OCI-LY1 (cell line): ENCODE measurements around the gene TMEM187.

ENCODE experiments used
- H2AFZ ChIP-seq: fragments of 200-600 bp; sonication (generic), shearing (Covaris generic); 2 replicates; pipeline ENCODE4 v1.6.0; 2014; ENCODE audit warnings: antibody characterized with exemption, mild to moderate bottlenecking, low read length
- H3F3A ChIP-seq: fragments of 200-600 bp; sonication (generic), shearing (Covaris generic); 2 replicates; pipeline ENCODE4 v1.6.0; 2014; ENCODE audit warnings: mild to moderate bottlenecking, antibody characterized with exemption, low read length, moderate library complexity; ENCODE audit not compliant: insufficient read depth
- H3K27ac ChIP-seq: fragments of 200-600 bp; sonication (generic); 2 replicates; pipeline ENCODE4 v1.5.1; 2014; ENCODE audit warnings: low read length, mixed run types, mild to moderate bottlenecking, low read depth; ENCODE audit not compliant: poor library complexity, severe bottlenecking
- H3K27me3 ChIP-seq: fragments of 200-600 bp; sonication (generic); 2 replicates; pipeline ENCODE4 v1.6.0; 2014; ENCODE audit warnings: antibody characterized with exemption, mild to moderate bottlenecking, low read length, moderate library complexity; ENCODE audit not compliant: insufficient read depth
- H3K36me3 ChIP-seq: fragments of 200-600 bp; sonication (generic); 2 replicates; pipeline ENCODE4 v1.6.1; 2014; ENCODE audit warnings: mild to moderate bottlenecking, antibody characterized with exemption, low read length, moderate library complexity, mixed read lengths; ENCODE audit not compliant: insufficient read depth
- H3K4me1 ChIP-seq: fragments of 200-600 bp; sonication (generic); 2 replicates; pipeline ENCODE4 v1.5.1; 2014; ENCODE audit warnings: mild to moderate bottlenecking, low read length, moderate library complexity; ENCODE audit not compliant: insufficient read depth, severe bottlenecking
- H3K4me2 ChIP-seq: fragments of 200-600 bp; sonication (generic), shearing (Covaris generic); 2 replicates; pipeline ENCODE4 v1.6.1; 2014; ENCODE audit warnings: low read length
- H3K4me3 ChIP-seq: fragments of 200-600 bp; sonication (generic); 2 replicates; pipeline ENCODE4 v1.5.1; 2014; ENCODE audit warnings: low read length, low read depth, mild to moderate bottlenecking, mixed read lengths; ENCODE audit not compliant: poor library complexity, severe bottlenecking
- H3K79me2 ChIP-seq: fragments of 200-600 bp; shearing (Covaris generic); 2 replicates; pipeline ENCODE4 v1.6.1; 2016; ENCODE audit warnings: mixed run types, low read length, mixed read lengths; ENCODE audit not compliant: insufficient read depth
- H3K9ac ChIP-seq: fragments of 200-600 bp; sonication (generic), shearing (Covaris generic); 2 replicates; pipeline ENCODE4 v1.6.1; 2014; ENCODE audit warnings: mild to moderate bottlenecking, low read length, mixed read lengths
- H3K9me2 ChIP-seq: fragments of 200-600 bp; sonication (generic), shearing (Covaris generic); 2 replicates; pipeline ENCODE4 v1.6.1; 2014; ENCODE audit warnings: low read depth, mild to moderate bottlenecking, low read length, mixed read lengths
- H3K9me3 ChIP-seq: fragments of 200-600 bp; shearing (Covaris generic); 2 replicates; pipeline ENCODE4 v1.6.1; 2014; ENCODE audit warnings: low read length, mixed read lengths
- H4K20me1 ChIP-seq: fragments of 200-600 bp; sonication (generic), shearing (Covaris generic); 2 replicates; pipeline ENCODE4 v1.6.0; 2016; ENCODE audit warnings: mild to moderate bottlenecking, low read length; ENCODE audit not compliant: insufficient read depth
- EZH2 ChIP-seq: fragments of 200-600 bp; sonication (generic), shearing (Covaris generic); IDR thresholded peaks from 2 replicates; pipeline ENCODE4 v1.8.0; 2017; ENCODE audit warnings: borderline replicate concordance, mixed run types, mild to moderate bottlenecking, antibody characterized with exemption, low read length, moderate library complexity, mixed read lengths
- TF ChIP-seq, protein P1 (sequence below): fragments of 200-600 bp; sonication (generic), shearing (Covaris generic); IDR thresholded peaks from 2 replicates; pipeline ENCODE4 v1.5.1; 2017; ENCODE audit warnings: mild to moderate bottlenecking, antibody characterized with exemption, low read length, moderate library complexity, mixed read lengths

The TMEM187 gene

DNA sequence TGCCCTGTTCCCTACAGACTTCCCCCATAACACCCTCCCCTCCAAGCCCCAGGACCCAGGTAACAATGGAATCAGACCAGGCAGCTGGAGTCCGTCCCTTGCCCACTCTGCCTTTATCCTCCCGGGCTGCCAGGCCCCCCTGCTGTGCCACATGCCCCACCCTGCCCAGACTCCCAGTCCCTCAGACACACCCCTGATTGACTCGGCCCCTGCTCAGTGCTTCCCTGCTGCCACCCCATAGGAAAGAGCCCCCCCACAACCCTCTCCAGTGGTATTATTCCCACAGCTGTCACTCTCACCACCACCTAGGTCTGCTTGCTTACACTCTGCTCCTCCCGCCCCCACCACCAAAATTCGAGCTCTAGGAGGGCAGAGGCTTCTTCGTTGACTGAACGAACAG is 33.0 kb upstream of the TMEM187 start:
- Histone ChIP-seq H3K27me3 (no peaks in the 10 kb centered on the region), H2AFZ (no peak overlapping the region)
- TF ChIP-seq, protein P1, sequence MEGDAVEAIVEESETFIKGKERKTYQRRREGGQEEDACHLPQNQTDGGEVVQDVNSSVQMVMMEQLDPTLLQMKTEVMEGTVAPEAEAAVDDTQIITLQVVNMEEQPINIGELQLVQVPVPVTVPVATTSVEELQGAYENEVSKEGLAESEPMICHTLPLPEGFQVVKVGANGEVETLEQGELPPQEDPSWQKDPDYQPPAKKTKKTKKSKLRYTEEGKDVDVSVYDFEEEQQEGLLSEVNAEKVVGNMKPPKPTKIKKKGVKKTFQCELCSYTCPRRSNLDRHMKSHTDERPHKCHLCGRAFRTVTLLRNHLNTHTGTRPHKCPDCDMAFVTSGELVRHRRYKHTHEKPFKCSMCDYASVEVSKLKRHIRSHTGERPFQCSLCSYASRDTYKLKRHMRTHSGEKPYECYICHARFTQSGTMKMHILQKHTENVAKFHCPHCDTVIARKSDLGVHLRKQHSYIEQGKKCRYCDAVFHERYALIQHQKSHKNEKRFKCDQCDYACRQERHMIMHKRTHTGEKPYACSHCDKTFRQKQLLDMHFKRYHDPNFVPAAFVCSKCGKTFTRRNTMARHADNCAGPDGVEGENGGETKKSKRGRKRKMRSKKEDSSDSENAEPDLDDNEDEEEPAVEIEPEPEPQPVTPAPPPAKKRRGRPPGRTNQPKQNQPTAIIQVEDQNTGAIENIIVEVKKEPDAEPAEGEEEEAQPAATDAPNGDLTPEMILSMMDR: no peak
- no peak for TF ChIP-seq EZH2

DNA sequence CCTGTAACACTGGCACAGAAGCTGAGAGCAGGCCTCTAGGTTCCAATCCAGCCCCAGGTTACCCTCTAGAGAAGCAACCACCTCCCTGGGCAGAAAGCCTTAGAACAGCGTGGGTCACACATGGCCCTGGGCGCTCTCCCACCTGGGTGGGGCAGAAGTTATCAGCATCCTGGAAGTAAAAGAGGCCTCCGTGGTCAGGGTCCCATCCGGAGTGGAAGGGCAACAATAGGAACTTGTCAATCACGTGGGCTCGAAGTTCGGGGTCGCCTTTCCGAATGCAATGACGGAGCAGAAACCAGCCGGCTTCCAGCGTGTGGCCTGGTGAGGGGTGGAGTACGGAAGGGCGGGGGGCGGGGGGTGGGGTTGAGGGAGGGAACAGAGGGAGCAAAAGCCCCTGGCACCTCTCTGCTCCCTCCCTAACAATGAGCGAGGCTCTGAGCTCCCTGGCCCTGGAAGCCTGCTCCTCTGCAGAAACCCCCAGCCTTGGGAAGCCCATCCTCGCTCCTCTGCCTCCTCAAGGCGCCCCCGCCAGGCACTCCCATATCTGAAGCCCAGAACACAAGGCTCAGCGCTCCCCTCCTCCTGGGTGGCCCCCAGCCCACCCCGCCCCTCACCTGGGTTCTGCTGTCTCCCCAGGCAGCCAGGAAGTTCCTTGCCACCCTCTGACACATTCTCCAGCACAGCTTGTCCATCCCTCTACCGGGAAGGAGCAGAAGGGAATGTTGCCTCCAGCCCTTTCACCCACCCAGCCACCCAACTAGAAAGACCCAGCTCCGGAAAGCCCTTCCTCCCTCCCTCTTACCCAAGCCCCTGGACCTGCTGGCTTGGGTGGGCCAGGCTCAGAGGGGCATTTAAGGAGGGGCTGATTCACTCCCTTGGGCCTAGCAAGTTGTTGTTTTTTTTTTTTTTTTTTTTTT is 31.0 kb upstream of the TMEM187 start:
- Histone ChIP-seq H3F3A (no peaks in the 10 kb centered on the region), H3K36me3 (peaks cover 2% of the 10 kb centered on the region; the same call in 1 of the 2 replicates), H3K4me3 (no peak overlapping the region), H3K27me3 (no peaks in the 10 kb centered on the region), H2AFZ (no peak overlapping the region), H3K4me2 (peak overlapping the region; percentile 26; the same call in 1 of the 2 replicates), H3K79me2 (no peaks in the 10 kb centered on the region), H3K4me1 (peaks cover 38% of the 10 kb centered on the region), H3K9ac (no peak overlapping the region), H4K20me1 (no peaks in the 10 kb centered on the region), H3K27ac (peak overlapping the region; percentile 46), H3K9me3 (no peaks in the 10 kb centered on the region), H3K9me2 (no peaks in the 10 kb centered on the region)
- TF ChIP-seq EZH2: no peak
- TF ChIP-seq, protein P1: no peak

More for the DNA sequence above, 33.0 kb upstream of the TMEM187 start:
- H3K9me2 ChIP-seq: no peaks in the 10 kb centered on the region
- H3K9ac ChIP-seq: no peak overlapping the region
- H3K4me3 ChIP-seq: no peak overlapping the region
- H3K4me2 ChIP-seq: peak overlapping the region; percentile 32; the same call in 1 of the 2 replicates
- H3K36me3 ChIP-seq: no peaks in the 10 kb centered on the region
- no peaks in the 10 kb centered on the region for H4K20me1 ChIP-seq
- H3K9me3 ChIP-seq: no peaks in the 10 kb centered on the region
- peak overlapping the region; percentile 55 for H3K27ac ChIP-seq
- no peaks in the 10 kb centered on the region for H3K79me2 ChIP-seq
- peaks cover 33% of the 10 kb centered on the region for H3K4me1 ChIP-seq
- H3F3A ChIP-seq: no peaks in the 10 kb centered on the region

DNA sequence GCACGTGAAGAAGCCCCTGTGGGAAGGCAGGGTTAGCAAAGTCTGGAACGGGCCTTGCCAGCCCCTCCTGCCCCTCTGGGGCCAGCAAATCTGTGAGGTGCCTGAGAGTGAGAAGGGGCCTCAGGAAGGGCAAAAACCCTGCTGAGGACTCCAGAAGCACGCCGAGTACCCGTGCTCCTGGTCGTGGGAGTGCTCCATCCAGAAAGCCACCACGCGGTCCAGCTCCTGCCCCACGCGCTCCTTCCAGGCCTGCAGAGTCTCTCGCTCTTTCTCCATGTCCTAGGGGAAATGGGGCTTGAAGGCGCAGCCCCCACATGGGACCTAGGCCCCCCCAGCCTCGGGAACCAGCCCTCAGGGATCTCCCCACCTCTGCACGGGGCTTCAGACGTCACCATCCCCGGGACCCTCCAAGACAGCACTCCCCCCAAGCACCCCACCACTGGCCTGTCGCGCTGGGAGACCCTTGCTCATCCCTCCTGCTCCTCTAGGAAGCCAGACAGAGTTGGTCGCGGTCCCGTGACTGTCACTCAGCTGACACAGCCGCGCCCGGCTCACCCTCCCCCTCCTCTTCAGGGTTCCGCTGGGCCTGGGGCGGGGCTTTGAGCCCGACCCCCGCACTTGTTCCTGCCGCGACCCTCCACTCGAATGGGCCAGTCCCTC is 28.3 kb upstream of the TMEM187 start, which contains the start of gene RENBP:
Gene RENBP (minus strand): TSS at position 504 of the 660 bp plus-strand sequence. CDS start 33 bp downstream, at position 471.
- Histone ChIP-seq H3K79me2 (no peaks in the 10 kb centered on the region), H3K4me1 (peaks cover 38% of the 10 kb centered on the region), H3K36me3 (peaks cover 15% of the 10 kb centered on the region), H3K9me2 (no peaks in the 10 kb centered on the region), H3F3A (no peaks in the 10 kb centered on the region), H2AFZ (no peak within 1 kb of the TSS), H3K27ac (peak within 1 kb of the TSS; percentile 28), H3K27me3 (no peaks in the 10 kb centered on the region), H4K20me1 (no peaks in the 10 kb centered on the region), H3K4me3 (peak within 1 kb of the TSS; percentile 56), H3K9me3 (no peaks in the 10 kb centered on the region), H3K4me2 (peak within 1 kb of the TSS; percentile 52), H3K9ac (peak within 1 kb of the TSS; percentile 46)
- TF ChIP-seq EZH2: no peak
- TF ChIP-seq, protein P1: no peak
